Activated B cell treated with CpG ODN at 0.5 μM for 24 hours (primary cell): Measurements from ENCODE around the gene HIVEP1. TPM values are rescaled to one million over a fixed set of nuclear protein-coding genes. Genes with fewer than 3 reads are reported as not detected.
"Not testable (repeated sequence)": the region's sequence is repeated elsewhere in the genome, so short reads cannot be mapped to it uniquely, and the experiment has no call there.

Source experiments
- ATAC-seq: fragments of 200-7000 bp; cut with Tn5 transposase; one replicate; pipeline ENCODE4 v1.10.0; 2021; ENCODE audit warnings: low read depth, mild to moderate bottlenecking, moderate library complexity
- CTCF ChIA-PET: fragments of 350-600 bp; sonication (Branson Sonifier 250); formaldehyde crosslinking; loops from one replicate; lab custom pipeline; 2021; ENCODE audit warnings: antibody characterized with exemption; lab: Charles Lee
- POLR2A ChIA-PET: fragments of 350-600 bp; sonication (Branson Sonifier 250); formaldehyde crosslinking; loops from one replicate; lab custom pipeline; 2021; ENCODE audit warnings: antibody characterized with exemption; lab: Charles Lee
- DNase-seq: peaks from one replicate; pipeline ENCODE4 v3.0.0; 2022
- H3K27ac Mint-ChIP-seq: one replicate; pipeline ENCODE4 v1.8.0; 2020; ENCODE audit warnings: mixed read lengths
- H3K27me3 Mint-ChIP-seq: one replicate; pipeline ENCODE4 v1.8.0; 2021; ENCODE audit warnings: mixed read lengths
- H3K36me3 Mint-ChIP-seq: one replicate; pipeline ENCODE4 v1.8.0; 2021; ENCODE audit warnings: low read depth, mixed read lengths
- H3K4me1 Mint-ChIP-seq: one replicate; pipeline ENCODE4 v1.8.0; 2021; ENCODE audit warnings: mixed read lengths
- H3K4me3 Mint-ChIP-seq: one replicate; pipeline ENCODE4 v1.8.0; 2020; ENCODE audit warnings: mild to moderate bottlenecking, mixed read lengths
- H3K9me3 Mint-ChIP-seq: one replicate; pipeline ENCODE4 v1.8.0; 2020; ENCODE audit warnings: mixed read lengths
- CTCF ChIP-seq: fragments of 200-600 bp; IDR thresholded peaks from one replicate; pipeline ENCODE4 v1.8.0; 2022; ENCODE audit warnings: antibody characterized with exemption, mild to moderate bottlenecking
- intact Hi-C: fragments of 100-400 bp; cut with micrococcal nuclease; formaldehyde crosslinking; loops from one replicate; pipeline ENCODE4 v1.15.1; 2024
- total RNA-seq: library from RNA; stranded (reverse); gene quantifications from 2 replicates; pipeline ENCODE4 v1.2.3, GENCODE V29; 2022

The HIVEP1 gene
- total RNA-seq, 1 donor from 2014 or later, result 91.0 TPM

GRCh38 chr6:12103158-12103557, 91.0 kb downstream of the HIVEP1 start:
- H3K36me3 Mint-ChIP-seq, result peaks cover 27% of the 10 kb centered on the region
- no peak for ATAC-seq
- TF ChIP-seq CTCF, result no peak
- ChIA-PET CTCF (no interaction called here), POLR2A (interaction anchor here (0.7 to 0.8 kb wide), 2 partner anchors 13 to 16 kb away, joined by 3 read pairs; no protein-coding TSS in a partner anchor)
- intact Hi-C loops, result loop anchor here (5.0 kb wide), 1 partner anchor 34 kb away; no protein-coding TSS in a partner anchor
- DNase-seq, result no peak
- H3K27ac Mint-ChIP-seq, result no peak overlapping the region
- no peaks in the 10 kb centered on the region for H3K27me3 Mint-ChIP-seq
- no peak overlapping the region for H3K4me3 Mint-ChIP-seq
- H3K4me1 Mint-ChIP-seq, result peaks cover 16% of the 10 kb centered on the region
- H3K9me3 Mint-ChIP-seq, result no peaks in the 10 kb centered on the region

- POLR2A ChIA-PET, result no interaction called here
Measured at GRCh38 chr6:12105271-12105670, 93.2 kb downstream of the HIVEP1 start.

GRCh38 chr6:12108376-12108775, 96.3 kb downstream of the HIVEP1 start:
- POLR2A ChIA-PET, H3K4me3 Mint-ChIP-seq, ATAC-seq, DNase-seq, H3K27me3 Mint-ChIP-seq, intact Hi-C loops, CTCF ChIA-PET, H3K27ac Mint-ChIP-seq, H3K9me3 Mint-ChIP-seq: not testable (repeated sequence)
- Mint-ChIP-seq H3K36me3 (peaks cover 33% of the 10 kb centered on the region), H3K4me1 (peaks cover 19% of the 10 kb centered on the region)

More at GRCh38 chr6:12105271-12105670, 93.2 kb downstream of the HIVEP1 start:
- no peak for DNase-seq
- CTCF ChIA-PET, result no interaction called here
- no peaks in the 10 kb centered on the region for H3K27me3 Mint-ChIP-seq
- intact Hi-C loops, result loop anchor here (2.0 kb wide), 1 partner anchor 14 kb away; no protein-coding TSS in a partner anchor
- no peak overlapping the region for H3K27ac Mint-ChIP-seq
- peaks cover 15% of the 10 kb centered on the region for H3K4me1 Mint-ChIP-seq
- no peaks in the 10 kb centered on the region for H3K9me3 Mint-ChIP-seq
- no peak for ATAC-seq
- no peak overlapping the region for H3K4me3 Mint-ChIP-seq
- TF ChIP-seq CTCF, result no peak
- H3K36me3 Mint-ChIP-seq, result peaks cover 30% of the 10 kb centered on the region

GRCh38 chr6:12110523-12111362, 98.6 kb downstream of the HIVEP1 start:
- no peak for DNase-seq
- no peak for ATAC-seq
- CTCF ChIA-PET, result no interaction called here

GRCh38 chr6:12111363-12111670, 99.2 kb downstream of the HIVEP1 start:
- peaks cover 48% of the 10 kb centered on the region for H3K4me1 Mint-ChIP-seq
- H3K4me3 Mint-ChIP-seq, result no peak overlapping the region
- no peak overlapping the region for H3K27ac Mint-ChIP-seq
- ChIA-PET CTCF (no interaction called here), POLR2A (interaction anchor here (0.5 kb wide), 1 partner anchor 19 kb away, joined by 3 read pairs; no protein-coding TSS in a partner anchor)
- no peaks in the 10 kb centered on the region for H3K9me3 Mint-ChIP-seq
- H3K27me3 Mint-ChIP-seq, result no peaks in the 10 kb centered on the region
- DNase-seq (no peak), ATAC-seq (no peak)
- no peak for TF ChIP-seq CTCF
- H3K36me3 Mint-ChIP-seq, result peaks cover 35% of the 10 kb centered on the region
- intact Hi-C loops, result no loop called here

More at GRCh38 chr6:12110523-12111362, 98.6 kb downstream of the HIVEP1 start:
- Mint-ChIP-seq H3K27me3 (no peaks in the 10 kb centered on the region), H3K36me3 (peaks cover 33% of the 10 kb centered on the region), H3K9me3 (no peaks in the 10 kb centered on the region), H3K27ac (no peak overlapping the region), H3K4me3 (no peak overlapping the region), H3K4me1 (peaks cover 43% of the 10 kb centered on the region)
- intact Hi-C loops, result no loop called here
- TF ChIP-seq CTCF, result no peak
- POLR2A ChIA-PET, result interaction anchor here (0.5 kb wide), 1 partner anchor 18 kb away, joined by 3 read pairs; no protein-coding TSS in a partner anchor
